HG02642 (cell line): ENCODE results near the gene THAP2.
A peak's percentile ranks its signal among the peaks of the same experiment; 100 is the strongest.

Experiments
- ATAC-seq: cut with Tn5 transposase; IDR thresholded peaks from one replicate; pipeline ENCODE4 v1.9.1; 2021; ENCODE audit warnings: mild to moderate bottlenecking; ENCODE audit not compliant: unreplicated experiment, poor library complexity

Gene THAP2

GRCh38 chr12:71663561-71664410, at the start of gene THAP2, which contains the start of gene ZFC3H1:
TSS of gene THAP2 (plus strand) at chr12:71664301. CDS start at chr12:71664510, 209 bp downstream.
TSS of gene ZFC3H1 (minus strand) at chr12:71663848. CDS start at chr12:71663610, 238 bp downstream.
- peak; percentile 90 for ATAC-seq

GRCh38 chr12:71621938-71622337, 42.2 kb upstream of the THAP2 start:
- ATAC-seq = no peak

- no peak for ATAC-seq
Measured at GRCh38 chr12:71625476-71625875, 38.6 kb upstream of the THAP2 start.

- no peak for ATAC-seq
Measured at GRCh38 chr12:71626098-71626497, 38.0 kb upstream of the THAP2 start.

DNA sequence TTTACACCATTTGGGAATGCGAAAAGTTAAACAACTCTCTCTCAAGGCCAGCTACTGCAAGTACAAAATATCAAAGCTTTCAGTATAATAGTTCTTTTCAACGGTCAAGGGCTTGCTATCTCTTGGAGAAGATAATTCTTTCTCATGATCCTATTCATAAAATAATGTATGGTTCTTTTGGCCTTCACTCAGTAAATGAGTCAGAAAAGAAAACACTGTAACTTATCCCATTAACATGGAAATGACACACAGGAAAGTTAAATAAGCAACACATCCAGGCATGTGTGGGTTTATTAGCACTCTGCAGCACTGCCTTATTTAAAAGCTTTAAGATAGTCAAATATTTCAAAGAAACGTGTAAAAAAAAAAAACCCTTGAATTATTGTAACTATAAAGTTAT, 37.3 kb upstream of the THAP2 start:
- no peak for ATAC-seq

DNA sequence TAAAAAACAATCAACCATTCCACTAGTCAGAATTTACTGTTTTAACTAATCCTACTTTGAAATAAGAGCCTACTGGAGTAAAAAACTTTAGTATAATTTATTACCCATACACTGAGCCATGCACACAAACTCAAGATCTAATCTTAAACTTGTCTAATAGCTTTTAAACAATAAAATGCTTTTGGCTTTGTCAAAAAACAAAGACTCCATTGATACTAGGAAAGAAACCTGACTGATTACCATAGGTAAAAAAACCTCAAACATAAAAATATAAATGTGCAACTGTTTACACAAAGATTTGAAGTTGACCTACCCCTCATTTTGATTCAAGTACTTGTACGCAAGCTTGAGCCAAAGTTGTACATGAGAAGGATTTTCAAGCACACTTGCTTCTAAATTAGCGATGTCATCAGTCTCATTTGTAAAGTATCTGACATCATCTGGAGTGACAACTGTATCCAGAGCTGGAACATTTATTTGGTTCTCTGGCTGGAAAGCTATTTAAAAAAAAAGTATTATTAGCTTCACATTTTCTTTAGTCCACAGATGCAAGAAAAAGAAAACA, 36.6 kb upstream of the THAP2 start:
- no peak for ATAC-seq

GRCh38 chr12:71636704-71637115, 27.4 kb upstream of the THAP2 start:
- ATAC-seq = peak; percentile 53

DNA sequence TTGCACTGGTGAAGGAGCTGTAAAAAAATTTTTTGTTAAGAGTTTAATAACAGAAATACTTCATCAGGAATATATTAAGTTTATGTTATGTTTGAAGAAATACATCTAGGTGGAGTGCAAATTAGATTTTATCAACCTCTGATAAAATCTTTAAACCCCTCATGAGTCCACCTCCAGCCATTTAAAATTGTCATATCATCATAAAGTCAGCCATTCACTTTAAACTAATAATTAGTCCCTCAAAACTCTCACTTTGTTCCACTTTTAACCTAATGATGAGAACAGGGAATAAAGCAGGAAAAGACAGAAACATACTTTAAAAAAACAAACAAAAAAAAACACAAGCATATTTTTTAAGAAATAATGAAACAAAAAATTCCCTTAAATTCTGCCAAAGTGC, 25.6 kb upstream of the THAP2 start:
- no peak for ATAC-seq

- ATAC-seq = no peak
Measured at GRCh38 chr12:71639341-71639760, 24.8 kb upstream of the THAP2 start.

GRCh38 chr12:71640316-71640715, 23.8 kb upstream of the THAP2 start:
- no peak for ATAC-seq

DNA sequence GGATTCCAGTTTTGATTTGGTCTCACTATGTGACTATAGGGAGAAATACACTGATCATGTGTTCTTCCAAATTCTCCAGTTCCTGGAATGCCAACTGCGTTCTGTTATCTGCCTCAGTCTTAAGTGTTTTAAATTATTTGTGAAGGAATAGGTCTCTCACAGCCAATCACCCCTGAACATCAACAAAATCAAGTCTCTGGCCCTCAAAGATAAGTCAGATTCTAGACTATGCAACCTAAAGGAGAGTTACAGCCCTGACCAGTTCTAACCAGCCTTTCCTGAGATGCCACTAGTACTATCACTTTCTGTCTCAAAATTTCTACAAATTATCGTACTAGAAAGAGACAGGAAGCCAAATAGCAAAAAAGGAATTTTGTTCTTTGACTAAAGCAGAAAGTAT, 22.7 kb upstream of the THAP2 start:
- ATAC-seq = no peak

GRCh38 chr12:71642264-71642663, 21.8 kb upstream of the THAP2 start:
- no peak for ATAC-seq

DNA sequence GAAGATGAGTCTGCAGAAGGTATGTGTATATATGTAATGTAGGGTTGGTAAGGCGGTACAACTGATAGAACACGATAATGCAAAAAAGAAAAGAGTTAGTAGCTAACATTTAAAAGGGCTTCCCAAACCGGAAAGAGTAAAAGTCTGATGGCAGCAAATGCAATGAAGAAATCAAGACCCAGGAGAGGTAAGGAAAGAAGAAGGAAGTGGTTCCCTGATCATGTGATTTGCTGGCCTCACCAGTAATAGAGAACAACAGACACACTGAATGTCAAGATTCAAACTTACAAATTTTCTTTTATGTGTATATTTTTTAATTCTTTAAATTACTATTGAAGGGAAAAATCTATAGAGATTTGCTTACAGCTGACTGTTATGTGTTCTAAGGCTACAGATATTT, 18.8 kb upstream of the THAP2 start:
- no peak for ATAC-seq

GRCh38 chr12:71646512-71646911, 17.6 kb upstream of the THAP2 start:
- ATAC-seq = no peak

DNA sequence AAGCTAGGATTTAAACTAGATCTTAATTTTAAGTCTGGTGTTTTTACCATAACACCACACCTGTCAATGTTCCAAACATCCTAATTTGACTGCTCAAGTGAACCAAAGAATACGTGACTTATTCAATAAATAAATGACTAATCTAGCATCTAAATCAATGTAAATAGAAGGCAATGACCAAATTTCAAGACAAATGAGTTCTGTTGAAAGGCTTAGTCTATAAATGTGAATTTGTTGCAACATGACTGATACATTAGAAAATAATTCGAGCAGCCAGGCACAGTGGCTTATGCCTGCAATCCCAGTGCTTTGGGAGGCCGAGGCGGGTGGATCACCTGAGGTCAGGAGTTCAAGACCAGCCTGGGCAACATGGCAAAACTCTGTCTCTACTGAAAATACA, 15.6 kb upstream of the THAP2 start:
- no peak for ATAC-seq

DNA sequence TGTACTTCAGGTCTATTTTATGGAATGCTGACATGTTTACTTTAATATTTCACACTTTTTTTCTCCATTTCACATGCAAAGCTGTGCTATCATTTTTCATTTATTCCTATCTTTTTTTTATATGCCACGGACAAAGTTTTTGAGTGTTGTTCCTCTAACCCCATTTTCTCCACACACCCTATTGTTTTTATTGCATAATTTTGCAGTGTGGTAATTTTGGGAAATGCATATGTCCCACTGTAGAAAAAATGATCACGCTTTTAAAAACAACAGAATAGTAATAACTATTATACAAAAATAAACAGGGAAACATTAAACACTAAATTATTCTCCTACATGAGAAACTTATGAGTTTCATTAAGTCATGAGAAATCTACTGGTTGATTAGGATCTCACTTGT, 14.7 kb upstream of the THAP2 start:
- no peak for ATAC-seq

DNA sequence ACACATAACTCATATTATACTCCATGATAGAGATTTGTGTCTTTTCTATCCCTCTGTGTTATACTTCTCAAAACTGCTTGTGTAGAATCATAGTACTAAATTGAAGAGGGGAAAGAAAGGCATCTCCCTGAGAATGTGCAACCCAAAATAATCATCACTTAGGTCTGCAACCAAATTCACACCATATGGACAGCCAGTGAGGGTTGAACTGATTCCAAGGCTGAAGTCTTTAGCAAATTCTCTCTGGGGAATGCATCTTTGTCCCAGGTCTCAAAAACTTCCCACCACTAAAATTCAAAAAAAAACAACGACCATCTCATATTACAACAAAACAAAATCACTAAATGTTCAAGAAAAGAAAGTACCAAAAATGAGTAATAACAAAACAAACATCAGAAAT, 11.4 kb upstream of the THAP2 start:
- ATAC-seq = no peak

- no peak for ATAC-seq
Measured at GRCh38 chr12:71653137-71653536, 11.0 kb upstream of the THAP2 start.

DNA sequence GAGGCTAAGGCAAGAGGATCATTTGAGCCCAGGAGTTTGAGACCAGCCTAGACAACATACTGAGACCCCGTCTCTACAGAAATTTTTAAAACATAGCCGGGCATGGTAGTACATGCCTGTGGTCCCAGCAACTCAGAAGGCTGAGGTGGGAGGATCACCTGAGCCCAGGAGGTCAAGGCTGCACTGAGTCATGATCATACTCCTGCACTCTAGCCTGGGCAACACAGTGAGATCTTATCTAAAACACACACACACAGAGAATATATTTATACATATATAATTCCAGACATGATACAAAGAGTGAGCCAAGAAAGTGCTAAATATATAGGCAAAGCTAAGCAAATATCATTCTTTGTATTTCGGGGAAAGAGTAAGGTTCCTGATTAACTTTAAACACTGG, 9.9 kb upstream of the THAP2 start:
- no peak for ATAC-seq

DNA sequence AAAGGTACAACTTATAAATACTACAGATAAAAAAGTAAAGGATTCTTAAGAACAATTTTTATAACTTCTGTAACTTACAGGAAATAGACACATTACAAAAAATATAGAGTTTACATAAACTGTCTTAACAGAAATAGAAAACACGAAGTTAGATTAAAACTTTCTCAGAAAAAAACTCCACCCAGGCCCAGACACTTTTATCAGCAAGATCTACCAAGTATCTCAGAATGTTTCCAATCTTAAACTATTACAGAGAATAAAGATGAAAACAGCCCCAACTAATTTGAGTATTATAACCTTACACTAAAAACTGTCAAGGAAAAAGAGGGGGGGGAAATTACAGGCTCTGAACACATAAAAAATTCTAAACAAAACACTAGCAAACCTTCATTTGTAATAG, 8.6 kb upstream of the THAP2 start:
- no peak for ATAC-seq

DNA sequence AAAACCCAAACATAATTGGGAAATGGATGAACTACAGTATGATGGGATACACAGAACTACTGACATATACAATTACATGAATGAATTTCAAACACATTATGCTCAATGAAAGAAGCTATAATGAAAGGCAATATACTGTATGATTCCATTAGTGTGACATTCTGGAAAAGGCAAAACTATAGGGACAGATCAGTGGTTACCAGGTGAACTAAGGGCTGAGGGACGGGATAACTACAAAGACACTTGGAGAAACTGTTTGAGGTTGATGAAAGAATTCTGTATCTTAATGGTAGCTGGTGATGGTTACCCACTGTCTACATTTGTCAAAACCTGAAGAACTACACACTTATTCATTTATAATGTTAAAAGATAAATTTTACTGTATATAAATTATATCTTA, 8.2 kb upstream of the THAP2 start:
- ATAC-seq = no peak

DNA sequence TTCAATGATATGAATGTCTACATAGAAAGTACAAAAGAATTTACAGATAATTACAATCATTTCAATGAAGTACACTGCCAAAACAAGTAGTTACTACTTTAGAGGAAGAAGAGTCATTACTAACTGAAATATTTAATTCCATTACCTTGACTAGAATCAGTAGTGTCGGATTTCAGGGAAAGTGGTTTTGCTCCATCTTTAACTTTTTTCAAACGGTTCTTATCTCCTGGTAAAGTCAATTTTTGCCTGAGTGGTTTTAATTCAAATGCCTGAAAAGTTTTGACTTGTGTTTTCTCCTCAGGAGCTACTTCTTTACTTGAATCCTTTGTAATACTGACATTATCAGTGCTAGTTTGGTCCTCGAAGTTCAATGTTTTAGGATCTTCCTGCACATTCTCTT, 7.4 kb upstream of the THAP2 start:
- ATAC-seq = no peak
